B cell (primary cell): ENCODE results near the gene FMN1. TPM values are rescaled to one million over a fixed set of nuclear protein-coding genes. Genes with fewer than 3 reads are reported as not detected.

Experiments used
- ATAC-seq: fragments of 200-7000 bp; cut with Tn5 transposase; one replicate; pipeline ENCODE4 v1.10.0; 2021; ENCODE audit warnings: low read depth, mild to moderate bottlenecking, moderate number of reproducible peaks, moderate library complexity
- CTCF ChIA-PET: fragments of 350-600 bp; sonication (Branson Sonifier 250); formaldehyde crosslinking; loops from one replicate; lab custom pipeline; 2021; ENCODE audit warnings: antibody characterized with exemption, inconsistent platforms; lab: Charles Lee
- POLR2A ChIA-PET: fragments of 350-600 bp; sonication (Branson Sonifier 250); formaldehyde crosslinking; loops from one replicate; lab custom pipeline; 2021; ENCODE audit warnings: antibody characterized with exemption; lab: Charles Lee
- DNase-seq: peaks from one replicate; pipeline ENCODE4 v3.0.0; 2013
- H2AFZ ChIP-seq: 2 replicates; pipeline ENCODE4 v1.6.1; 2012; ENCODE audit warnings: mild to moderate bottlenecking, low read depth, low read length; ENCODE audit not compliant: insufficient read depth, poor library complexity, severe bottlenecking
- H3K27ac ChIP-seq, 2 donors: 1 replicate in 1 of 2; 2 replicates in 1 of 2; pipeline ENCODE4 v1.5.1; 2012 to 2013; ENCODE audit warnings: low read length in 2 of 2, mild to moderate bottlenecking in 2 of 2, moderate library complexity in 1 of 2
- H3K27me3 ChIP-seq, 4 experiments: fragments of 200-600 bp in 1 of 4; sonication (generic) in 1 of 4; replicated peaks in 1 of 4; 1 replicate in 2 of 4; 2 replicates in 2 of 4; pipeline versions ENCODE4 v1.6.1 to v1.7.0; 2013 to 2016; ENCODE audit warnings: low read length in 3 of 4, mild to moderate bottlenecking in 2 of 4, mixed read lengths in 1 of 4, moderate library complexity in 1 of 4; ENCODE audit not compliant: insufficient read depth in 4 of 4, control insufficient read depth in 3 of 4; ENCODE audit errors: control extremely low read depth in 1 of 4
- H3K36me3 ChIP-seq, 2 experiments: replicated peaks in 1 of 2; 1 replicate in 1 of 2; 2 replicates in 1 of 2; pipeline versions ENCODE4 v1.6.1 to v1.7.1; 2013; ENCODE audit warnings: low read length in 1 of 2; ENCODE audit not compliant: insufficient read depth in 2 of 2, control insufficient read depth in 1 of 2; ENCODE audit errors: control extremely low read depth in 1 of 2, extremely low read depth in 1 of 2
- H3K4me1 ChIP-seq, 2 donors: fragments of 200-600 bp in 1 of 2; sonication (generic) in 1 of 2; 1 replicate in 1 of 2; 2 replicates in 1 of 2; pipeline versions ENCODE4 v1.5.1 to v1.6.1; 2013 to 2017; ENCODE audit warnings: low read length in 2 of 2; ENCODE audit not compliant: control insufficient read depth in 2 of 2, insufficient read depth in 2 of 2
- H3K4me2 ChIP-seq: replicated peaks from 2 replicates; pipeline ENCODE3; 2012; ENCODE audit warnings: mild to moderate bottlenecking, low read depth, low read length; ENCODE audit not compliant: poor library complexity, severe bottlenecking
- H3K4me3 ChIP-seq, 5 experiments: fragments of 200-600 bp in 1 of 5; sonication (generic) in 1 of 5; 1 replicate in 3 of 5; 2 replicates in 2 of 5; pipeline versions ENCODE4 v1.5.1 to v1.7.0; 2011 to 2016; ENCODE audit warnings: low read length in 4 of 5, mild to moderate bottlenecking in 4 of 5, low read depth in 2 of 5, control low read depth in 1 of 5, moderate library complexity in 1 of 5; ENCODE audit not compliant: insufficient read depth in 1 of 5; ENCODE audit errors: control extremely low read depth in 1 of 5, extremely low read depth in 1 of 5
- H3K79me2 ChIP-seq: fragments of 200-600 bp; sonication (generic); one replicate; pipeline ENCODE4 v1.6.0; 2016; ENCODE audit warnings: low read length; ENCODE audit not compliant: control insufficient read depth, insufficient read depth
- H3K9ac ChIP-seq: fragments of 200-600 bp; sonication (generic); 2 replicates; pipeline ENCODE4 v1.6.1; 2017; ENCODE audit warnings: mild to moderate bottlenecking, low read length, moderate library complexity
- H3K9me3 ChIP-seq, 3 donors: one replicate each; pipeline versions ENCODE4 v1.6.1 to v1.7.1; 2013; ENCODE audit warnings: low read length in 2 of 3; ENCODE audit not compliant: control insufficient read depth in 2 of 3, insufficient read depth in 1 of 3; ENCODE audit errors: control extremely low read depth in 1 of 3
- H4K20me1 ChIP-seq: 2 replicates; pipeline ENCODE4 v1.6.0; 2012; ENCODE audit warnings: mild to moderate bottlenecking, low read length; ENCODE audit not compliant: insufficient read depth, control insufficient read depth, poor library complexity, severe bottlenecking
- H3K27ac Mint-ChIP-seq: one replicate; pipeline ENCODE4 v1.8.0; 2021; ENCODE audit warnings: mixed read lengths
- H3K27me3 Mint-ChIP-seq: one replicate; pipeline ENCODE4 v1.8.0; 2021; ENCODE audit warnings: mixed read lengths
- H3K4me1 Mint-ChIP-seq: one replicate; pipeline ENCODE4 v1.8.0; 2021; ENCODE audit warnings: mixed read lengths
- H3K4me3 Mint-ChIP-seq: one replicate; pipeline ENCODE4 v1.8.0; 2021; ENCODE audit warnings: mixed read lengths
- H3K9me3 Mint-ChIP-seq: one replicate; pipeline ENCODE4 v1.8.0; 2022; ENCODE audit warnings: mixed read lengths; ENCODE audit not compliant: insufficient read depth
- CTCF ChIP-seq: fragments of 200-600 bp; IDR thresholded peaks from one replicate; pipeline ENCODE4 v1.8.0; 2022; ENCODE audit warnings: antibody characterized with exemption, mild to moderate bottlenecking
- EZH2 ChIP-seq: IDR thresholded peaks from 2 replicates; pipeline ENCODE4 v1.6.1; 2012; ENCODE audit warnings: borderline replicate concordance, low read depth, mild to moderate bottlenecking, moderate library complexity, low read length; ENCODE audit not compliant: insufficient read depth, poor library complexity, severe bottlenecking
- WGBS: methylation state at CpG from one replicate; pipeline ENCODE4 v1.1.5; 2013; ENCODE audit warnings: missing lambda C conversion rate; ENCODE audit not compliant: insufficient coverage; 5-methylcytosine and 5-hydroxymethylcytosine counted together
- intact Hi-C: fragments of 100-400 bp; cut with micrococcal nuclease; formaldehyde crosslinking; loops from one replicate; pipeline ENCODE4 v1.10.0; 2022
- polyA plus RNA-seq: library from polyadenylated mRNA; depleted of rRNA; stranded (reverse); fragments of >200 nt; gene quantifications from 2 replicates; pipeline ENCODE4 v1.2.3, GENCODE V29; 2012
- total RNA-seq, 2 donors: library from RNA; stranded (reverse); fragments of 120-200 nt in 1 of 2; gene quantifications; 1 replicate in 1 of 2; 2 replicates in 1 of 2; pipeline versions ENCODE4 v1.2.3 to v1.2.4, GENCODE V29; 2013 to 2022

FMN1 gene
- total and polyA plus RNA-seq, 2 donors (not counting 1 experiment from before 2014, with no cell fraction given) = 0.21 to 0.96 TPM

- CTCF ChIA-PET = no interaction called here
- no peaks in the 10 kb centered on the region for H3K4me1 ChIP-seq
- no peaks in the 10 kb centered on the region for H3K36me3 ChIP-seq
- intact Hi-C loops = no loop called here
- H3K79me2 ChIP-seq = no peaks in the 10 kb centered on the region
- no peak overlapping the region for H3K9ac ChIP-seq
- DNase-seq (no peak), ATAC-seq (no peak)
- no peak overlapping the region for H2AFZ ChIP-seq
- Mint-ChIP-seq H3K9me3 (no peaks in the 10 kb centered on the region), H3K4me3 (no peak overlapping the region), H3K4me1 (no peaks in the 10 kb centered on the region), H3K27me3 (peaks cover 20% of the 10 kb centered on the region), H3K27ac (no peak overlapping the region)
- H4K20me1 ChIP-seq = no peaks in the 10 kb centered on the region
- H3K4me2 ChIP-seq = no peak overlapping the region
- no peaks in the 10 kb centered on the region for H3K9me3 ChIP-seq
- TF ChIP-seq CTCF (no peak), EZH2 (no peak)
- H3K27ac ChIP-seq = no peak overlapping the region
- peaks cover 0 to 3% (median 0%) of the 10 kb centered on the region in 4 experiments for H3K27me3 ChIP-seq
- POLR2A ChIA-PET = no interaction called here
- WGBS = no CpG with 5 or more reads among the region's 3 CpGs
- no peak overlapping the region for H3K4me3 ChIP-seq
These were observed 180.6 kb downstream of the FMN1 start for GRCh38 chr15:33013827-33014445.

DNA sequence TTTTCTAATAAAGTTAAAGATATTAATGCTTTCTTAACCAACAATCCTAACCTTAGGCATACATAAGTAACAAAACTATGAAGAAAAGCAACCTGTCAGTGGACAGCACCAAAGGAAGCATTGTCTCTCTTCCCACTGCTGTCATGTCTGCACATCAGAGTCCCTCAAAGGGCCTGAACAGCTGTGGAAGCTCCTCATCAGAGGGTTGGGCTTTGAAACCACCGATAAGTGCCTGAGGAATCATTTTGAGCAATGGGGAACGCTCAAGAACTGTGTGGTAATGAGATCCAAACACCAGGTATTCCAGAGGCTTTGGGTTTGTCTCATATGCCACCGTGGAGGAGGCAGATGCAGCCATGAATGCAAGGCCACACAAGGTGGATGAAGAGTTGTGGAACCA, 182.5 kb downstream of the FMN1 start:
- H3K9me3 ChIP-seq = no peaks in the 10 kb centered on the region
- no peak overlapping the region for H3K4me3 ChIP-seq
- no peaks in the 10 kb centered on the region for H3K36me3 ChIP-seq
- no peak for ATAC-seq
- Mint-ChIP-seq H3K27ac (no peak overlapping the region), H3K4me1 (no peaks in the 10 kb centered on the region), H3K4me3 (no peak overlapping the region), H3K9me3 (no peaks in the 10 kb centered on the region), H3K27me3 (peaks cover 31% of the 10 kb centered on the region)
- no peak for TF ChIP-seq EZH2
- ChIA-PET POLR2A (no interaction called here), CTCF (no interaction called here)
- no peaks in the 10 kb centered on the region for H3K4me1 ChIP-seq
- no peaks in the 10 kb centered on the region for H4K20me1 ChIP-seq
- H2AFZ ChIP-seq = no peak overlapping the region
- no peak for DNase-seq
- 100% methylated on average over 2 of the region's 3 CpGs for WGBS
- no peak overlapping the region for H3K27ac ChIP-seq
- no peaks in the 10 kb centered on the region for H3K79me2 ChIP-seq
- H3K4me2 ChIP-seq = no peak overlapping the region
- peaks cover 0 to 9% (median 3%) of the 10 kb centered on the region in 4 experiments for H3K27me3 ChIP-seq
- H3K9ac ChIP-seq = no peak overlapping the region
- intact Hi-C loops = no loop called here
